Measurements from ENCODE around the gene ALDH8A1. TPM values are rescaled to one million over a fixed set of nuclear protein-coding genes. Genes with fewer than 3 reads are reported as not detected.

Gene ALDH8A1
- total and polyA plus RNA-seq, 10 of the 15 experiments (the other 5 are each of a cell fraction or from before 2014, with no cell fraction given): 0.13 to 1.8 (median 0.62) TPM; not detected in 3

DNA sequence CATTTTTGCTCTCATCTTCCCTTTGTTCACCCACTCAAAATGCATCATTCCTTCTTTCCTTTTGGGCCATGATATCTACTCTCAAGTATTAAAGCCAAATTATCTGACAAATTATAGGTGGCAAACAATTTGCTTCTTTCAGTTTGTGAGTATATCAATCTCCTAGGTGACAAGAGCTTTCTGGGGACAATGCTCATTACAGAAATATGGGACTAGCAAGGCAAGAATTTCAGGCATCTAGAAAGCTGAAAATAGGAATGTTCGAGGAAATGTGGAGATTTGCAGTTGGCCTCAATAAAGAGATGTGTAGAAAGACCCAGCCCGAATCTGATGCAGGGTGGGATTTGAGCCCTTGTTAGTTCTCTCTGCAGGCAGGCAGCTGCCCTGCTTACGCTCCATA, 71.8 kb downstream of the ALDH8A1 start:
- ATAC-seq: no peak
- intact Hi-C loops (cut with micrococcal nuclease; ENCODE audit: unreplicated experiment): no loop called here
- Histone ChIP-seq H3K9ac (ENCODE audit: control insufficient read depth, insufficient read depth, low read length) (no peak overlapping the region), H3K4me3 (no peak overlapping the region), H3K27ac (ENCODE audit: control insufficient read depth, insufficient read depth) (no peak overlapping the region), H2AFZ (ENCODE audit: control insufficient read depth, low read depth, low read length) (no peak overlapping the region), H3K4me2 (ENCODE audit: control insufficient read depth, insufficient read depth) (no peak overlapping the region), H4K20me1 (ENCODE audit: control insufficient read depth, insufficient read depth) (no peaks in the 10 kb centered on the region), H3K9me3 (replicated peaks; ENCODE audit: control insufficient read depth, insufficient read depth, low read length) (peaks cover 6% of the 10 kb centered on the region; the same call in 2 of the 3 replicates), H3K79me2 (ENCODE audit: control insufficient read depth, insufficient read depth, low read length) (no peaks in the 10 kb centered on the region), H3K4me1 (ENCODE audit: control insufficient read depth, insufficient read depth, low read length) (peaks cover 10% of the 10 kb centered on the region), H3K36me3 (ENCODE audit: control insufficient read depth in 2 of 2, insufficient read depth in 2 of 2, low read length in 1 of 2) (no peaks in the 10 kb centered on the region), H3K27me3 (replicated peaks in 1 of 2; ENCODE audit: control insufficient read depth in 2 of 2, insufficient read depth in 2 of 2, low read length in 1 of 2) (no peaks in the 10 kb centered on the region)
- BruUV-seq (replicated peaks): no TSS peak
- WGBS (ENCODE audit: insufficient coverage, insufficient replicate concordance, low lambda C conversion rate, missing lambda C conversion rate): 44% methylated on average over 3 of the region's 3 CpGs
- FAIRE-seq: no peak
- ChIA-PET CTCF (no interaction called here), SMC1A (ENCODE audit: uncharacterized antibody, unreplicated experiment) (no interaction called here), POLR2A (no interaction called here), RAD21 (ENCODE audit: unreplicated experiment) (no interaction called here)
- TF ChIP-seq CREM (IDR thresholded peaks at IDR 0.05; ENCODE audit: low read depth): no peak
- no peak for TF ChIP-seq SMAD5 (IDR thresholded peaks at IDR 0.05; ENCODE audit: low read depth)
- TF ChIP-seq TBL1XR1 (IDR thresholded peaks at IDR 0.05; ENCODE audit: low read depth, low read length): no peak
- no peak for TF ChIP-seq EED (IDR thresholded peaks at IDR 0.05; ENCODE audit: low read depth)
- TF ChIP-seq ETV6 (conservative IDR thresholded peaks at IDR 0.05 in 1 of 2, IDR thresholded peaks at IDR 0.05 in 1 of 2; ENCODE audit: borderline replicate concordance in 1 of 2, low read depth in 1 of 2): no peak
- TF ChIP-seq RUNX3 (IDR thresholded peaks at IDR 0.05; ENCODE audit: low read length): no peak
- TF ChIP-seq, protein P1, sequence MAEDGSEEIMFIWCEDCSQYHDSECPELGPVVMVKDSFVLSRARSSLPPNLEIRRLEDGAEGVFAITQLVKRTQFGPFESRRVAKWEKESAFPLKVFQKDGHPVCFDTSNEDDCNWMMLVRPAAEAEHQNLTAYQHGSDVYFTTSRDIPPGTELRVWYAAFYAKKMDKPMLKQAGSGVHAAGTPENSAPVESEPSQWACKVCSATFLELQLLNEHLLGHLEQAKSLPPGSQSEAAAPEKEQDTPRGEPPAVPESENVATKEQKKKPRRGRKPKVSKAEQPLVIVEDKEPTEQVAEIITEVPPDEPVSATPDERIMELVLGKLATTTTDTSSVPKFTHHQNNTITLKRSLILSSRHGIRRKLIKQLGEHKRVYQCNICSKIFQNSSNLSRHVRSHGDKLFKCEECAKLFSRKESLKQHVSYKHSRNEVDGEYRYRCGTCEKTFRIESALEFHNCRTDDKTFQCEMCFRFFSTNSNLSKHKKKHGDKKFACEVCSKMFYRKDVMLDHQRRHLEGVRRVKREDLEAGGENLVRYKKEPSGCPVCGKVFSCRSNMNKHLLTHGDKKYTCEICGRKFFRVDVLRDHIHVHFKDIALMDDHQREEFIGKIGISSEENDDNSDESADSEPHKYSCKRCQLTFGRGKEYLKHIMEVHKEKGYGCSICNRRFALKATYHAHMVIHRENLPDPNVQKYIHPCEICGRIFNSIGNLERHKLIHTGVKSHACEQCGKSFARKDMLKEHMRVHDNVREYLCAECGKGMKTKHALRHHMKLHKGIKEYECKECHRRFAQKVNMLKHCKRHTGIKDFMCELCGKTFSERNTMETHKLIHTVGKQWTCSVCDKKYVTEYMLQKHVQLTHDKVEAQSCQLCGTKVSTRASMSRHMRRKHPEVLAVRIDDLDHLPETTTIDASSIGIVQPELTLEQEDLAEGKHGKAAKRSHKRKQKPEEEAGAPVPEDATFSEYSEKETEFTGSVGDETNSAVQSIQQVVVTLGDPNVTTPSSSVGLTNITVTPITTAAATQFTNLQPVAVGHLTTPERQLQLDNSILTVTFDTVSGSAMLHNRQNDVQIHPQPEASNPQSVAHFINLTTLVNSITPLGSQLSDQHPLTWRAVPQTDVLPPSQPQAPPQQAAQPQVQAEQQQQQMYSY (CRISPR knock-in tag; IDR thresholded peaks at IDR 0.05): no peak
- no peak for TF ChIP-seq CBFB (IDR thresholded peaks at IDR 0.05; ENCODE audit: low read depth)
- TF ChIP-seq EZH2 (IDR thresholded peaks at IDR 0.05; ENCODE audit: borderline replicate concordance, control insufficient read depth, low read depth, low read length): no peak
- DNase-seq (ENCODE audit: low read depth, low spot score): no peak
- in situ Hi-C loops (cut with MboI): no loop called here
